K562 (cell line): ENCODE results near the gene ADAMTS7.

Experiments
- IRF1 ChIP-seq: sonication (generic); formaldehyde crosslinking; IDR thresholded peaks from 2 replicates; pipeline ENCODE4 v1.8.0; 2022; ENCODE audit warnings: missing genetic modification reagents, mild to moderate bottlenecking, borderline replicate concordance
- MAX ChIP-seq: sonication (generic); formaldehyde crosslinking; IDR thresholded peaks from 2 replicates; pipeline ENCODE4 v1.9.0; 2022; ENCODE audit warnings: mild to moderate bottlenecking, missing genetic modification reagents
- MTA3 ChIP-seq: fragments of 450-650 bp; formaldehyde crosslinking; IDR thresholded peaks from 2 replicates; pipeline ENCODE4 v1.6.1; 2017; ENCODE audit warnings: mild to moderate bottlenecking, borderline replicate concordance
- SOX6 ChIP-seq: fragments of 450-650 bp; IDR thresholded peaks from 2 replicates; pipeline ENCODE4 v1.6.1; 2014; ENCODE audit warnings: mild to moderate bottlenecking
- SRSF9 ChIP-seq: fragments of 200-400 bp; formaldehyde crosslinking; IDR thresholded peaks from 2 replicates; pipeline ENCODE4 v1.6.1; 2017; ENCODE audit warnings: low read depth, low read length, borderline replicate concordance
- TCF7 ChIP-seq: sonication (generic); IDR thresholded peaks from 2 replicates; pipeline ENCODE4 v1.6.1; 2016; ENCODE audit warnings: antibody characterized with exemption, borderline replicate concordance

GRCh38 chr15:78841891-78842290 is 30.6 kb upstream of the ADAMTS7 start:
- TF ChIP-seq SRSF9 (no peak), SOX6 (no peak), IRF1 (CRISPR knock-in tag) (no peak), MAX (no peak), TCF7 (no peak), MTA3 (no peak)
